Activated CD4-positive, alpha-beta T cell treated with anti-CD3 and anti-CD28 coated beads for 36 hours (primary cell): Measurements from ENCODE around the gene ZBED1. TPM values are rescaled to one million over a fixed set of nuclear protein-coding genes. Genes with fewer than 3 reads are reported as not detected.
"Not testable (repeated sequence)": the region's sequence is repeated elsewhere in the genome, so short reads cannot be mapped to it uniquely, and the experiment has no call there.

Experiments
- ATAC-seq: fragments of 200-7000 bp; cut with Tn5 transposase; one replicate; pipeline ENCODE4 v1.10.0; 2021; ENCODE audit warnings: mild to moderate bottlenecking, moderate library complexity
- CTCF ChIA-PET: fragments of 350-600 bp; sonication (Branson Sonifier 250); formaldehyde crosslinking; loops from one replicate; lab custom pipeline; 2021; ENCODE audit warnings: antibody characterized with exemption; lab: Charles Lee
- POLR2A ChIA-PET: fragments of 350-600 bp; sonication (Branson Sonifier 250); formaldehyde crosslinking; loops from one replicate; lab custom pipeline; 2021; ENCODE audit warnings: antibody characterized with exemption, inconsistent platforms; lab: Charles Lee
- DNase-seq: peaks from one replicate; pipeline ENCODE4 v3.0.0-alpha.2; 2020
- H3K27ac Mint-ChIP-seq: one replicate; pipeline ENCODE4 v1.8.0; 2021; ENCODE audit warnings: mixed read lengths
- H3K27me3 Mint-ChIP-seq: one replicate; pipeline ENCODE4 v1.8.0; 2021; ENCODE audit warnings: mixed read lengths
- H3K36me3 Mint-ChIP-seq: one replicate; pipeline ENCODE4 v1.8.0; 2021; ENCODE audit warnings: low read depth, mixed read lengths
- H3K4me1 Mint-ChIP-seq: one replicate; pipeline ENCODE4 v1.8.0; 2021; ENCODE audit warnings: mixed read lengths
- H3K4me3 Mint-ChIP-seq: one replicate; pipeline ENCODE4 v1.8.0; 2021; ENCODE audit warnings: mild to moderate bottlenecking, moderate library complexity, mixed read lengths
- H3K9me3 Mint-ChIP-seq: one replicate; pipeline ENCODE4 v1.8.0; 2021; ENCODE audit warnings: low read depth, mixed read lengths
- intact Hi-C, 2 experiments: fragments of 100-400 bp; cut with DNase I in 1 of 2; cut with micrococcal nuclease in 1 of 2; formaldehyde crosslinking; loops; one replicate each; pipeline versions ENCODE4 v1.14.2 to v1.15.1; 2022 to 2024; cut with DNase I, micrococcal nuclease
- total RNA-seq, 2 experiments: library from RNA; stranded (reverse); gene quantifications; one replicate each; pipeline ENCODE4 v1.2.3, GENCODE V29; 2021

ZBED1 gene
- total RNA-seq, 2 experiments from 2014 or later = 30.0 to 33.6 TPM

GRCh38 chrX:2489446-2490445 is 11.0 kb downstream of the ZBED1 start:
- peaks cover 43% of the 10 kb centered on the region for H3K36me3 Mint-ChIP-seq
- no peaks in the 10 kb centered on the region for H3K4me1 Mint-ChIP-seq
- ATAC-seq = no peak
- ChIA-PET POLR2A (no interaction called here), CTCF (no interaction called here)
- intact Hi-C loops = no loop called here
- H3K27ac Mint-ChIP-seq = no peak overlapping the region
- no peaks in the 10 kb centered on the region for H3K9me3 Mint-ChIP-seq
- H3K4me3 Mint-ChIP-seq = no peak overlapping the region
- DNase-seq = no peak
- no peaks in the 10 kb centered on the region for H3K27me3 Mint-ChIP-seq

GRCh38 chrX:2488621-2489285 is 12.0 kb downstream of the ZBED1 start:
- ChIA-PET POLR2A (no interaction called here), CTCF (no interaction called here)
- intact Hi-C loops = no loop called here
- Mint-ChIP-seq H3K4me1 (no peaks in the 10 kb centered on the region), H3K36me3 (peaks cover 43% of the 10 kb centered on the region), H3K4me3 (no peak overlapping the region), H3K9me3 (no peaks in the 10 kb centered on the region), H3K27me3 (no peaks in the 10 kb centered on the region), H3K27ac (no peak overlapping the region)
- no peak for DNase-seq
- no peak for ATAC-seq

GRCh38 chrX:2487366-2487765 is 13.4 kb downstream of the ZBED1 start:
- DNase-seq (no peak), ATAC-seq (no peak)
- intact Hi-C loops = no loop called here
- Mint-ChIP-seq H3K4me3 (no peak overlapping the region), H3K4me1 (no peaks in the 10 kb centered on the region), H3K9me3 (no peaks in the 10 kb centered on the region), H3K27me3 (no peaks in the 10 kb centered on the region), H3K27ac (no peak overlapping the region), H3K36me3 (peaks cover 45% of the 10 kb centered on the region)
- POLR2A ChIA-PET = no interaction called here
- CTCF ChIA-PET = no interaction called here

GRCh38 chrX:2486476-2487133 is 14.2 kb downstream of the ZBED1 start:
- no peak for ATAC-seq
- Mint-ChIP-seq H3K36me3 (peaks cover 45% of the 10 kb centered on the region), H3K27ac (no peak overlapping the region), H3K9me3 (no peaks in the 10 kb centered on the region), H3K27me3 (no peaks in the 10 kb centered on the region), H3K4me1 (no peaks in the 10 kb centered on the region), H3K4me3 (no peak overlapping the region)
- POLR2A ChIA-PET = no interaction called here
- intact Hi-C loops = no loop called here
- CTCF ChIA-PET = no interaction called here
- DNase-seq = no peak

GRCh38 chrX:2485789-2486345 is 14.9 kb downstream of the ZBED1 start:
- POLR2A ChIA-PET = no interaction called here
- no peaks in the 10 kb centered on the region for H3K27me3 Mint-ChIP-seq
- peaks cover 42% of the 10 kb centered on the region for H3K36me3 Mint-ChIP-seq
- no peak for ATAC-seq
- no peak overlapping the region for H3K4me3 Mint-ChIP-seq
- intact Hi-C loops = no loop called here
- no peak for DNase-seq
- CTCF ChIA-PET = no interaction called here
- no peaks in the 10 kb centered on the region for H3K4me1 Mint-ChIP-seq
- no peak overlapping the region for H3K27ac Mint-ChIP-seq
- no peaks in the 10 kb centered on the region for H3K9me3 Mint-ChIP-seq

- Mint-ChIP-seq H3K27me3 (no peaks in the 10 kb centered on the region), H3K4me3 (no peak overlapping the region), H3K27ac (no peak overlapping the region), H3K4me1 (no peaks in the 10 kb centered on the region), H3K9me3 (peaks cover 3% of the 10 kb centered on the region), H3K36me3 (peaks cover 37% of the 10 kb centered on the region)
- intact Hi-C loops = no loop called here
- no peak for DNase-seq
- POLR2A ChIA-PET = no interaction called here
- no peak for ATAC-seq
- CTCF ChIA-PET = no interaction called here
Measured at GRCh38 chrX:2484721-2485648, 15.8 kb downstream of the ZBED1 start.

GRCh38 chrX:2484256-2484655 is 16.5 kb downstream of the ZBED1 start:
- intact Hi-C loops = no loop called here
- ChIA-PET CTCF (no interaction called here), POLR2A (no interaction called here)
- no peaks in the 10 kb centered on the region for H3K27me3 Mint-ChIP-seq
- DNase-seq (no peak), ATAC-seq (no peak)
- no peak overlapping the region for H3K4me3 Mint-ChIP-seq
- peaks cover 8% of the 10 kb centered on the region for H3K9me3 Mint-ChIP-seq
- H3K36me3 Mint-ChIP-seq = peaks cover 37% of the 10 kb centered on the region
- H3K27ac Mint-ChIP-seq = no peak overlapping the region
- no peaks in the 10 kb centered on the region for H3K4me1 Mint-ChIP-seq

GRCh38 chrX:2483398-2484060 is 17.2 kb downstream of the ZBED1 start:
- ChIA-PET POLR2A (no interaction called here), CTCF (no interaction called here)
- intact Hi-C loops = no loop called here
- Mint-ChIP-seq H3K4me1 (no peaks in the 10 kb centered on the region), H3K4me3 (no peak overlapping the region), H3K27ac (no peak overlapping the region), H3K9me3 (peaks cover 8% of the 10 kb centered on the region), H3K36me3 (peaks cover 35% of the 10 kb centered on the region), H3K27me3 (no peaks in the 10 kb centered on the region)
- no peak for ATAC-seq
- DNase-seq = no peak

GRCh38 chrX:2481597-2481996 is 19.2 kb downstream of the ZBED1 start:
- H3K4me1 Mint-ChIP-seq, intact Hi-C loops, H3K27ac Mint-ChIP-seq, DNase-seq, H3K4me3 Mint-ChIP-seq, POLR2A ChIA-PET, H3K9me3 Mint-ChIP-seq, CTCF ChIA-PET, ATAC-seq, H3K27me3 Mint-ChIP-seq: not testable (repeated sequence)
- H3K36me3 Mint-ChIP-seq = peaks cover 25% of the 10 kb centered on the region

- H3K36me3 Mint-ChIP-seq = peaks cover 26% of the 10 kb centered on the region
- DNase-seq, H3K27ac Mint-ChIP-seq, POLR2A ChIA-PET, H3K4me3 Mint-ChIP-seq, H3K4me1 Mint-ChIP-seq, H3K27me3 Mint-ChIP-seq, ATAC-seq, CTCF ChIA-PET, intact Hi-C loops: not testable (repeated sequence)
- peaks cover 12% of the 10 kb centered on the region for H3K9me3 Mint-ChIP-seq
Measured at GRCh38 chrX:2479982-2480381, 20.8 kb downstream of the ZBED1 start.
